Peyer's patch (tissue), 4 donors: ENCODE measurements around the gene ARX. TPM values are rescaled to one million over a fixed set of nuclear protein-coding genes. Genes with fewer than 3 reads are reported as not detected.

ENCODE experiments used
- DNase-seq, 3 donors: peaks; one replicate each; pipeline ENCODE4 v3.0.0-alpha.2; 2017 to 2019
- H3K27ac ChIP-seq, 4 donors: fragments of 200-600 bp; sonication (generic); one replicate each; pipeline ENCODE4 v1.5.1; 2016 to 2019
- H3K27me3 ChIP-seq, 2 donors: fragments of 200-600 bp; sonication (generic); one replicate each; pipeline ENCODE4 v1.5.1; 2019
- H3K36me3 ChIP-seq, 3 donors: fragments of 200-600 bp; sonication (generic); one replicate each; pipeline ENCODE4 v1.5.1; 2016 to 2019
- H3K4me1 ChIP-seq, 4 donors: fragments of 200-600 bp; sonication (generic); one replicate each; pipeline ENCODE4 v1.5.1; 2016 to 2019
- H3K4me3 ChIP-seq, 4 donors: fragments of 200-600 bp; sonication (generic); 1 replicate in 3 of 4; 2 replicates in 1 of 4; pipeline ENCODE4 v1.5.1; 2016 to 2019; ENCODE audit warnings: mild to moderate bottlenecking in 1 of 4
- H3K9me3 ChIP-seq, 4 donors: fragments of 200-600 bp; sonication (generic); one replicate each; pipeline ENCODE4 v1.5.1; 2016 to 2019; ENCODE audit warnings: mild to moderate bottlenecking in 1 of 4
- POLR2A ChIP-seq, 2 donors: fragments of 450-650 bp; IDR thresholded peaks; one replicate each; pipeline ENCODE4 v1.5.1; 2017; ENCODE audit warnings: antibody characterized with exemption in 2 of 2, mild to moderate bottlenecking in 2 of 2, moderate library complexity in 2 of 2
- total RNA-seq, 4 donors: library from RNA; depleted of rRNA; stranded (reverse); fragments of >200 nt; gene quantifications; one replicate each; pipeline ENCODE4 v1.1.0, GENCODE V29; 2016
- TF ChIP-seq, protein P1 (sequence below), 6 experiments: fragments of 450-650 bp in 4 of 6; fragments of 200-600 bp in 2 of 6; sonication (generic) in 1 of 6; IDR thresholded peaks; one replicate each; pipeline ENCODE4 v1.5.1; 2017 to 2019; ENCODE audit warnings: antibody characterized with exemption in 6 of 6, mild to moderate bottlenecking in 3 of 6, moderate library complexity in 1 of 6

Gene ARX
- total RNA-seq, 4 donors from 2014 or later = 0.40 to 1.0 (median 0.88) TPM; not detected in 1

DNA sequence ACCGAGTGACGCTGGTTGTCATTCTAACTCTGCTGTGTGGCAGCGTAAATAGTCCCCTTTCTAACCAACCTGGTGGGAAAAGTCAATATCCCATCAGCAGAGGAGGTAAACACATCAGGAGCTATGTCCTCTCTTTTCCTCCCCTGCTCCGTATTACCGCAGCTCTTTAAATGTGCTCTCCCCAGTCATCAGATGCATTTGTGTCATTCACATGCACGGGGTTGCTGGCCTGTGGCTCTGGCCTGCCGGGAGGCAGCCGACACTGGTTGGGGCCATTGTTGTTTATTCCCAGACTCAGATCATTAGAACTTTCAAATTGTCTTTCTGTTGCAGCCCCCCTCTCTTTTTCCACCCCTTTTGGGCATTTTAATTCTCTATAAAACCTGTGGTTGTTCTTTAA, 21.9 kb downstream of the ARX start:
- Histone ChIP-seq H3K4me3 (no peak overlapping the region), H3K4me1 (no peaks in the 10 kb centered on the region), H3K36me3 (no peaks in the 10 kb centered on the region), H3K27ac (no peak overlapping the region), H3K9me3 (no peaks in the 10 kb centered on the region), H3K27me3 (no peaks in the 10 kb centered on the region)
- TF ChIP-seq, protein P1, sequence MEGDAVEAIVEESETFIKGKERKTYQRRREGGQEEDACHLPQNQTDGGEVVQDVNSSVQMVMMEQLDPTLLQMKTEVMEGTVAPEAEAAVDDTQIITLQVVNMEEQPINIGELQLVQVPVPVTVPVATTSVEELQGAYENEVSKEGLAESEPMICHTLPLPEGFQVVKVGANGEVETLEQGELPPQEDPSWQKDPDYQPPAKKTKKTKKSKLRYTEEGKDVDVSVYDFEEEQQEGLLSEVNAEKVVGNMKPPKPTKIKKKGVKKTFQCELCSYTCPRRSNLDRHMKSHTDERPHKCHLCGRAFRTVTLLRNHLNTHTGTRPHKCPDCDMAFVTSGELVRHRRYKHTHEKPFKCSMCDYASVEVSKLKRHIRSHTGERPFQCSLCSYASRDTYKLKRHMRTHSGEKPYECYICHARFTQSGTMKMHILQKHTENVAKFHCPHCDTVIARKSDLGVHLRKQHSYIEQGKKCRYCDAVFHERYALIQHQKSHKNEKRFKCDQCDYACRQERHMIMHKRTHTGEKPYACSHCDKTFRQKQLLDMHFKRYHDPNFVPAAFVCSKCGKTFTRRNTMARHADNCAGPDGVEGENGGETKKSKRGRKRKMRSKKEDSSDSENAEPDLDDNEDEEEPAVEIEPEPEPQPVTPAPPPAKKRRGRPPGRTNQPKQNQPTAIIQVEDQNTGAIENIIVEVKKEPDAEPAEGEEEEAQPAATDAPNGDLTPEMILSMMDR (IDR thresholded peaks at IDR 0.05) = no peak
- no peak for TF ChIP-seq POLR2A (IDR thresholded peaks at IDR 0.05)
- DNase-seq = no peak

DNA sequence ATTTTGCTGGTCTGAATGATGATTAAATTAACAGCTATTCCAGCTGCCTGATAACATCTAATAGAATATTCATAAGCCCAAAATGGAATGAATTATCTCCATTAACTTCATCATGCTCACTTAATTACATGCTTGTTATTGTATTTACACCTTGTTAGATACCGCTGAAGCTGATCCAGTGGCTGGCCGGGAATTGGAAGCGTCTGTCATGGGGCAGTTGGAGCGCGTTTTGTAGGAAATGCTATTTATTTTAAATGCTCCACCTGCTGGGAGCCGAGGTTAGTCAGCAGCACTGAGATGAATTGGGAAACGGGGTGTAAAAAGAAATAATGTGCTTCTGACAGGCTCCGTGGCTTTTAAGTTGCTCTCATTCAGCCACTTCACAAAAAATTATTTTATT, 25.2 kb downstream of the ARX start:
- no peaks in the 10 kb centered on the region for H3K4me1 ChIP-seq
- no peak for TF ChIP-seq POLR2A (IDR thresholded peaks at IDR 0.05)
- TF ChIP-seq, protein P1 (IDR thresholded peaks at IDR 0.05) = no peak
- H3K36me3 ChIP-seq = no peaks in the 10 kb centered on the region
- no peaks in the 10 kb centered on the region for H3K9me3 ChIP-seq
- H3K27me3 ChIP-seq = no peaks in the 10 kb centered on the region
- no peak overlapping the region for H3K27ac ChIP-seq
- no peak overlapping the region for H3K4me3 ChIP-seq
- no peak for DNase-seq

DNA sequence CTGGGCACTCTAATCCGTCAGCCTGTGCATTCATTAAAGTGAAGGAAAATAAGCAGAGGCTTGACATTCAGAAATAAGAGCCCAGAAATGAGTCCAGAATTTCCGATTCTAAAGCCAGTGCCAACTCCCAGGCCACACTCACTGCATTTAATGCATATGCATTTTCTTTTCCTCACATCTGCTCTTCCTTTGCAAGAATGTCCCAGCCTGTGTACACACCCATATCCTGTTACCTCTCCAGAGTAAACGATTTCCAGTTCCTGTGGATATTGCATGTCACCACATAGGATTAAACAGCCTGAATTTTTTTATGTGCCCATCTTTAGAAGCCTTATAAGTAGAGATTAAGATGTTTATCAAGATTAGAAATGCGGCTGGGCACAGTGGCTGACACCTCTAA, 27.5 kb downstream of the ARX start:
- no peak for DNase-seq
- Histone ChIP-seq H3K9me3 (no peaks in the 10 kb centered on the region), H3K4me3 (no peak overlapping the region), H3K27ac (no peak overlapping the region), H3K27me3 (no peaks in the 10 kb centered on the region), H3K36me3 (no peaks in the 10 kb centered on the region), H3K4me1 (no peaks in the 10 kb centered on the region)
- TF ChIP-seq, protein P1 (IDR thresholded peaks at IDR 0.05) = no peak

DNA sequence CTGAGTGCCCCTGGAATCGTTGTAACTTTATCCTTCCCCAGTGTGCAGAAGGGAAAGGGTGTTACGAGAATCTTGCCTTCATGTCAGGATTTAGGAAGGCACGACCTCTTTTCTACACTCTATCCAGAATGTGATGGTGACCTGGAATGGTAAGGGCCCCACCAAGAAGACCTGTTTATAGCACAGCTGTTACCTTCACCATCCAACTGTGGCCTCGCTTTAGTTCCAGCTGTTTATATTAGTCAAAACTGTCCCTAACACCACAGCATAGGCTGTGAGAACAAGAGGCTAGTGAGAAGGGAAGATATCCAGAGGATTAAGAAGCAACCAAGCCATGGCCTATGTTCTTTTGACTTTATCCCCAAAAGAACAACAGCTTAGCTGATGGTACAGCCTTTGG, 28.0 kb downstream of the ARX start:
- TF ChIP-seq POLR2A (IDR thresholded peaks at IDR 0.05) = no peak
- TF ChIP-seq, protein P1 (IDR thresholded peaks at IDR 0.05) = no peak
- H3K27me3 ChIP-seq = no peaks in the 10 kb centered on the region
- H3K4me1 ChIP-seq = no peaks in the 10 kb centered on the region
- no peaks in the 10 kb centered on the region for H3K36me3 ChIP-seq
- no peak overlapping the region for H3K4me3 ChIP-seq
- H3K9me3 ChIP-seq = no peaks in the 10 kb centered on the region
- no peak overlapping the region for H3K27ac ChIP-seq
- DNase-seq = no peak

DNA sequence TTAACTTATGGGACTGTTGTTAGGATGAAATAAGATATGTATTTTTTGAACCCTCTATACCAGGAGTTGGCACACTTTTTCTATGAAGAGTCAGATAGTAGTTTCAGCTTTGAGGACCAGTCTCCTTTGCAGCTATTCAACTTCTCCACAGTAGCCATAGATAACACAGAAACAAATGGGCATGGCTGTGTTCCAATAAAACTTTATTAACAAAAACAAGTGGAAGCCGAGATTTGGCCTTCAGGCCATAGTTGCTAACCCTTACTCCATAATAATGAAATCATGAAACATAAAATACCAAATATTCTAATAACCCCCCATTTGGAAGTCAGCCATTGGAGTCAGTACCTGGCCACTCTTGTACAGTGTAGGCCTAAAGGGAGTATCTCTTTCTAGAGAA, 30.6 kb downstream of the ARX start:
- no peak overlapping the region for H3K4me3 ChIP-seq
- no peaks in the 10 kb centered on the region for H3K36me3 ChIP-seq
- H3K4me1 ChIP-seq = no peaks in the 10 kb centered on the region
- no peaks in the 10 kb centered on the region for H3K9me3 ChIP-seq
- H3K27me3 ChIP-seq = no peaks in the 10 kb centered on the region
- TF ChIP-seq, protein P1 (IDR thresholded peaks at IDR 0.05) = no peak
- no peak for TF ChIP-seq POLR2A (IDR thresholded peaks at IDR 0.05)
- no peak for DNase-seq
- H3K27ac ChIP-seq = no peak overlapping the region

DNA sequence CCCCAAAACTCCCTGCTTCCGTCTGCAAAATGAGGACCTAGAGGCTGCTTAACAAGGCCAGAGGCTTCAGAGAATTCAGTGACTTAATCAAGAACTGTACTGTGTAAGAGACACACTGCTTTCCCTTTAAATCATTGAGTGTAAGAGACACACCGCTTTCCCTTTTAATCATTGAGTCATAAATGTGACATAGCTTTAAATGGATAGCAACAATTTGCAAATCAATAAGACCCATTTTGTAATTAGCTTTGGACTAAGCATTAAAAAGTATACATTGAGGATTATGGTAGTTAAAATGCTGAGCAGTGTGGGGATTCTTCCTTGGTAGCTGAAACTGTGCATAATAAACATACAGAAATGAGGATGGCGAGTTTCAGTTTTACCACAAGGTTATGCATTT, 31.8 kb downstream of the ARX start:
- TF ChIP-seq POLR2A (IDR thresholded peaks at IDR 0.05) = no peak
- TF ChIP-seq, protein P1 (IDR thresholded peaks at IDR 0.05) = no peak
- no peaks in the 10 kb centered on the region for H3K4me1 ChIP-seq
- no peaks in the 10 kb centered on the region for H3K27me3 ChIP-seq
- no peaks in the 10 kb centered on the region for H3K9me3 ChIP-seq
- H3K4me3 ChIP-seq = no peak overlapping the region
- no peaks in the 10 kb centered on the region for H3K36me3 ChIP-seq
- no peak overlapping the region for H3K27ac ChIP-seq
- DNase-seq = no peak
